HFFc6 (cell line): ENCODE results near the gene CHRM4. TPM values are rescaled to one million over a fixed set of nuclear protein-coding genes. Genes with fewer than 3 reads are reported as not detected.

Source experiments
- DNase-seq: peaks from one replicate; pipeline ENCODE4 v3.0.0-alpha.2; 2018
- H3K27ac Mint-ChIP-seq: 2 replicates; pipeline ENCODE4 v1.8.0; 2020; ENCODE audit warnings: mild to moderate bottlenecking, mixed read lengths
- H3K27me3 Mint-ChIP-seq: 2 replicates; pipeline ENCODE4 v1.8.0; 2021; ENCODE audit warnings: mild to moderate bottlenecking, moderate library complexity, mixed read lengths; ENCODE audit not compliant: insufficient read depth
- H3K36me3 Mint-ChIP-seq: 2 replicates; pipeline ENCODE4 v1.8.0; 2021; ENCODE audit warnings: low read depth, mixed read lengths
- H3K4me1 Mint-ChIP-seq: 2 replicates; pipeline ENCODE4 v1.8.0; 2020; ENCODE audit warnings: low read depth, mixed read lengths
- H3K4me3 Mint-ChIP-seq: 2 replicates; pipeline ENCODE4 v1.8.0; 2020; ENCODE audit warnings: mild to moderate bottlenecking, moderate library complexity, mixed read lengths
- H3K9me3 Mint-ChIP-seq: 2 replicates; pipeline ENCODE4 v1.8.0; 2020; ENCODE audit warnings: mild to moderate bottlenecking, mixed read lengths
- total RNA-seq, 6 experiments: library from RNA; stranded (reverse); fragmentation: NEBNext Ultra II Directional; extraction: Animal tissue kit (Norgen Biotek cat#: 25700); gene quantifications; 2 replicates in 1 of 6; 3 replicates in 5 of 6; pipeline ENCODE4 v1.2.3, GENCODE V29; 2021
- TF ChIP-seq, protein P1 (sequence below): fragments of 200-600 bp; sonication (generic); IDR thresholded peaks from 2 replicates; pipeline ENCODE4 v1.5.0; 2021; ENCODE audit warnings: antibody characterized with exemption, mild to moderate bottlenecking

CHRM4 gene
- total RNA-seq, 6 experiments from 2014 or later, result not detected

GRCh38 chr11:46342239-46342638 lies 49.3 kb downstream of the CHRM4 start:
- Mint-ChIP-seq H3K27me3 (peaks cover 17% of the 10 kb centered on the region), H3K4me3 (no peak overlapping the region), H3K27ac (no peak overlapping the region), H3K9me3 (no peaks in the 10 kb centered on the region), H3K4me1 (peaks cover 33% of the 10 kb centered on the region), H3K36me3 (no peaks in the 10 kb centered on the region)
- DNase-seq, result no peak
- TF ChIP-seq, protein P1, sequence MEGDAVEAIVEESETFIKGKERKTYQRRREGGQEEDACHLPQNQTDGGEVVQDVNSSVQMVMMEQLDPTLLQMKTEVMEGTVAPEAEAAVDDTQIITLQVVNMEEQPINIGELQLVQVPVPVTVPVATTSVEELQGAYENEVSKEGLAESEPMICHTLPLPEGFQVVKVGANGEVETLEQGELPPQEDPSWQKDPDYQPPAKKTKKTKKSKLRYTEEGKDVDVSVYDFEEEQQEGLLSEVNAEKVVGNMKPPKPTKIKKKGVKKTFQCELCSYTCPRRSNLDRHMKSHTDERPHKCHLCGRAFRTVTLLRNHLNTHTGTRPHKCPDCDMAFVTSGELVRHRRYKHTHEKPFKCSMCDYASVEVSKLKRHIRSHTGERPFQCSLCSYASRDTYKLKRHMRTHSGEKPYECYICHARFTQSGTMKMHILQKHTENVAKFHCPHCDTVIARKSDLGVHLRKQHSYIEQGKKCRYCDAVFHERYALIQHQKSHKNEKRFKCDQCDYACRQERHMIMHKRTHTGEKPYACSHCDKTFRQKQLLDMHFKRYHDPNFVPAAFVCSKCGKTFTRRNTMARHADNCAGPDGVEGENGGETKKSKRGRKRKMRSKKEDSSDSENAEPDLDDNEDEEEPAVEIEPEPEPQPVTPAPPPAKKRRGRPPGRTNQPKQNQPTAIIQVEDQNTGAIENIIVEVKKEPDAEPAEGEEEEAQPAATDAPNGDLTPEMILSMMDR, result no peak

DNA sequence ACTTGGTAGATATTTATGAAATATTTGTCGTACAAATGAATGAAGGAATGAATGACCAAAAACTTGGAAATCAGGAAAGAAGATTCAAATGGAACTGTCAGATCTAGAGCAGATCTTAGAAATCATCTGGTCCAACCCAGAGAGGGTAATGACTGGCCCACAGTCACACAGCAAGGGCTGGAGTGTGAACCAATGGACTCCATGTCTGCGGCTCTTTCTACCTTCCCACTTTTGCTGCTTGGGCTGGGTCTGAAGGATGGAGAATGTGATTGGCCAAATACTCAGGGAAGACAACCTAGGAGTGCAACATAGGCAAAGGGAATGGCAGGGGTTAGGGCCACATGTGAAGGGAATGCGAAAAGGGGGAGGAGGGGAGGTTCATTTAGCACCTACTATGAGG lies 50.1 kb downstream of the CHRM4 start:
- no peak overlapping the region for H3K27ac Mint-ChIP-seq
- TF ChIP-seq, protein P1, result no peak
- peaks cover 27% of the 10 kb centered on the region for H3K4me1 Mint-ChIP-seq
- H3K4me3 Mint-ChIP-seq, result no peak overlapping the region
- no peaks in the 10 kb centered on the region for H3K36me3 Mint-ChIP-seq
- H3K9me3 Mint-ChIP-seq, result no peaks in the 10 kb centered on the region
- DNase-seq, result no peak
- H3K27me3 Mint-ChIP-seq, result peaks cover 19% of the 10 kb centered on the region

DNA sequence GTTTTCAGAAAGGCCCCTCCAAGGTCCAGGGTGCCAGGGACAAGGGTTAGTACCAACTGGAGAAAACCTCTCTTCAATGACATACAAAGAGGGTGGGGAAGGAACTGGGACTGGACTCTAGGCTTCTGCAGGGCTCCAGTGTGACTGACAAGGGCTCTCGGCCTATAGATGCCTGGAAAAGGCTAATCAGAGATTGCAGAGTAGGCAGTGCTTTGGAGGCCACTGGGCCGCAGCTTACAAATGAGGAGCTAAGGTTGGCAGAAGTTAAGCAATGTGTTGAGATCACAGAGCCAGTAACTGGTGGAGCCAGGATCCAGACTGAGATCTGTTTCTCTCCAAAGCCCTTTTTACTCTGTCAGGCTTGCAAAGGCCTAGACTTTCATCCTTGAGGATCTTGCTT lies 51.8 kb downstream of the CHRM4 start:
- H3K27ac Mint-ChIP-seq, result no peak overlapping the region
- H3K4me1 Mint-ChIP-seq, result peaks cover 23% of the 10 kb centered on the region
- H3K36me3 Mint-ChIP-seq, result no peaks in the 10 kb centered on the region

DNA sequence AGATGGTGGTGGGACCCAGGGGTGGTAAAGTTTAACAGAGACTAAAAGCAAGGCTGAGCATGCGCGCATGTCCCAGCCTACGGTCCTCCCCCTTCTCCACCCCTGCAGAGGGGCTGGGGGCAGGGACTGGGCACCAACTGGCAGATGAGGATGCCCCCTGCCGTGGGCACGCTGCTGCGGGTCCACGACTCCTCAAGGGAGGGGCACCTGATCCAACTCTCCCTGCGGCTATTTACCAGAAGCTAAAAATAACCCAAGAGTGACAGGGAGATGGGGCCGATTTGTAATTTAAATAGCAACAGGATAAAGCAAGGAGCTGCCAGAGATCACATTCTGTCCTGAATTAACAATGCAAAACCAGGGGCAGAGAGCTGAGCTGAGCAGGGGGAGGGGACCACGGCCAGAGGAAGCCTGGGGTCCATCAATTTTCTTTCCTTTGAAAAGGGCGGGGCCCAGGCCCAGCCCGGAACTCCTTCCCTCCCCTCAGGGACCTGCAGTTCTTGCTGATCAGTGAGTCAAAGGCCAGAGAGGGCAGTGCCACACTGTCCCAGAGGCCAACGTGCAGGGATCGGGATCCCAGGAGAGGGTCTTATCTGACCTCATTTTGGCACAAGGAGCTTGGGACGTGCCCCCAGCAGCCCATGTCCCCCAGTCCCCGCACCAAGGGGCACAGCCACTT lies 52.4 kb downstream of the CHRM4 start:
- no peaks in the 10 kb centered on the region for H3K36me3 Mint-ChIP-seq
- TF ChIP-seq, protein P1, result 0 out of 2 replicates have a peak, but pooled peaks have one; percentile 6
- H3K4me3 Mint-ChIP-seq, result peak overlapping the region; percentile 82
- peak; percentile 13 for DNase-seq
- H3K9me3 Mint-ChIP-seq, result no peaks in the 10 kb centered on the region
- peak overlapping the region; percentile 67 for H3K27ac Mint-ChIP-seq
- peaks cover 23% of the 10 kb centered on the region for H3K4me1 Mint-ChIP-seq
- peaks cover 25% of the 10 kb centered on the region for H3K27me3 Mint-ChIP-seq

More for the DNA sequence above, 51.8 kb downstream of the CHRM4 start:
- DNase-seq, result no peak
- TF ChIP-seq, protein P1, result no peak
- Mint-ChIP-seq H3K4me3 (no peak overlapping the region), H3K27me3 (peaks cover 21% of the 10 kb centered on the region), H3K9me3 (no peaks in the 10 kb centered on the region)

DNA sequence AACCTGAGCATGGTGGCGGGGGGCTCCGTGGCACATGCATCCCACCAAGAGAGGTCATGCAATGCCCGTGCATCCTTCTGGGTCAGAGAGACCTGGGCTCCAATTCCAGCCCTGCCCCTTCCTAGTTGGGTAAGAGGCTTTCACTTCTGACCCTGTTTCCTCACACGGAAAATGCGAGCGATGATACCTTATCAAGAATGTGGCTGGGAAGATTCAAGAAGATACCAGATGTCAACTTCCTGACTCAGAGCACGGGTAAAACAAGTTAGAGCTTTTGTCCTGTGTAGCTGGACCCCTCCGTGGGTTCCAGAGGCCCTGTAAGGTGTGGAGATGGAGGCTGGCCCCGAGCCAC lies 53.0 kb downstream of the CHRM4 start:
- DNase-seq, result peak; percentile 13
- no peaks in the 10 kb centered on the region for H3K36me3 Mint-ChIP-seq
- peak overlapping the region; percentile 67 for H3K27ac Mint-ChIP-seq
- no peaks in the 10 kb centered on the region for H3K9me3 Mint-ChIP-seq
- H3K27me3 Mint-ChIP-seq, result peaks cover 25% of the 10 kb centered on the region
- peaks cover 23% of the 10 kb centered on the region for H3K4me1 Mint-ChIP-seq
- TF ChIP-seq, protein P1, result no peak
- peak overlapping the region; percentile 82 for H3K4me3 Mint-ChIP-seq
